ENCODE data around the gene STXBP5. TPM values are rescaled to one million over a fixed set of nuclear protein-coding genes. Genes with fewer than 3 reads are reported as not detected.

Gene STXBP5
- total RNA-seq, 2 donors from 2014 or later: 34.4 to 59.9 TPM

- Histone ChIP-seq H3K4me1 (replicated peaks) (no peaks in the 10 kb centered on the region), H3K27ac (no peak overlapping the region), H3K4me3 (no peak overlapping the region), H3K9me3 (no peaks in the 10 kb centered on the region), H3K27me3 (replicated peaks; ENCODE audit: insufficient read depth) (no peaks in the 10 kb centered on the region), H3K36me3 (no peaks in the 10 kb centered on the region)
- WGBS: 94% methylated on average over 3 of the region's 3 CpGs
- no peak for TF ChIP-seq POLR2A (IDR thresholded peaks at IDR 0.05)
- TF ChIP-seq POLR2AphosphoS5 (IDR thresholded peaks at IDR 0.05): no peak
- TF ChIP-seq CTCF (IDR thresholded peaks at IDR 0.05): no peak
- no peak for DNase-seq (ENCODE audit: low spot score)
- intact Hi-C loops (cut with DNase I): no loop called here
Measured at GRCh38 chr6:147255948-147256674, 51.9 kb downstream of the STXBP5 start.

DNA sequence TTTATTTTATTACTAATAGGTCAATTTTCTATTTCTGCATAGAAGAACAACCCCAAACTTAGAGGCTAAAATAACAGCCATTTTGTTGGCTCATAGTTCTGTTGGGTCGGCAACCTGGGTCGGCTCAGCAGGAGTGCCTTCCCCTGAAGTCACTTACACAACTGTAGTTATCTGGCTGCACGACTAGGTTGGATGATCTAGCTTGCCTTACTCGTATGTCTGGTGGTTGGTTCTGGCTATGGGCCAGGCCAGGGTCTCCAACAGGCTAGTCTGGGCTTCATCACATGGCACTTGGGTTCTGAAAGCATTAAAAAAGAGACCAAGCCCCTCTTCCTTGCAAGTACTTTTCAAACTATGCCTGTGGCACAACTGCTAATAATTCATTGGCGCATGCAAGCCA, 53.5 kb downstream of the STXBP5 start:
- DNase-seq (ENCODE audit: low spot score): no peak
- WGBS: 79% methylated on average over 5 of the region's 5 CpGs
- intact Hi-C loops (cut with DNase I): no loop called here
- H3K4me1 ChIP-seq (replicated peaks): no peaks in the 10 kb centered on the region
- no peak overlapping the region for H3K4me3 ChIP-seq
- TF ChIP-seq POLR2A (IDR thresholded peaks at IDR 0.05) (no peak), POLR2AphosphoS5 (IDR thresholded peaks at IDR 0.05) (no peak), CTCF (IDR thresholded peaks at IDR 0.05) (no peak)
- no peaks in the 10 kb centered on the region for H3K9me3 ChIP-seq
- H3K27me3 ChIP-seq (replicated peaks; ENCODE audit: insufficient read depth): no peaks in the 10 kb centered on the region
- H3K27ac ChIP-seq: no peak overlapping the region
- H3K36me3 ChIP-seq: no peaks in the 10 kb centered on the region

DNA sequence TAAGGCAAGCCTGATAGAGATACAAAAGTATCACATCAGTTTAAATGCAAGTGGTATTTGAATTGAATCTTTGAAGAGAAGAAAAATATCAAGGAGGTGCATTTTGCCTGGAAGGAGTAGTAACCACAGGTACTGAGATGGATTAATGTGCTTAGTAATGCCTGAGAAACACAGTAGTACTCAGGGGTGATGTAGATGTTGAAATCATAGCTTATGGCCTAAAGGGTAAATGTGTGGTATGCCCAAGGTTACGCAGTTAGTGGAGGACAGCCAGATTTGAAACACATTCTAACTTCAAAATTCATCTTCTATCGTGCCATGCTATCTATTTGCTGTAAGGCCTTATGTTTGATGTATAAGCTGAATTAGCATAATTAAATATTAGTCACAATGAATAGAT, 55.9 kb downstream of the STXBP5 start:
- H3K9me3 ChIP-seq: no peaks in the 10 kb centered on the region
- H3K36me3 ChIP-seq: no peaks in the 10 kb centered on the region
- no peaks in the 10 kb centered on the region for H3K27me3 ChIP-seq (replicated peaks; ENCODE audit: insufficient read depth)
- H3K27ac ChIP-seq: no peak overlapping the region
- no peak for TF ChIP-seq POLR2AphosphoS5 (IDR thresholded peaks at IDR 0.05)
- no peak for TF ChIP-seq POLR2A (IDR thresholded peaks at IDR 0.05)
- no peak for TF ChIP-seq CTCF (IDR thresholded peaks at IDR 0.05)
- WGBS: 96% methylated on average over 2 of the region's 2 CpGs
- DNase-seq (ENCODE audit: low spot score): no peak
- H3K4me1 ChIP-seq (replicated peaks): no peaks in the 10 kb centered on the region
- intact Hi-C loops (cut with DNase I): no loop called here
- no peak overlapping the region for H3K4me3 ChIP-seq

DNA sequence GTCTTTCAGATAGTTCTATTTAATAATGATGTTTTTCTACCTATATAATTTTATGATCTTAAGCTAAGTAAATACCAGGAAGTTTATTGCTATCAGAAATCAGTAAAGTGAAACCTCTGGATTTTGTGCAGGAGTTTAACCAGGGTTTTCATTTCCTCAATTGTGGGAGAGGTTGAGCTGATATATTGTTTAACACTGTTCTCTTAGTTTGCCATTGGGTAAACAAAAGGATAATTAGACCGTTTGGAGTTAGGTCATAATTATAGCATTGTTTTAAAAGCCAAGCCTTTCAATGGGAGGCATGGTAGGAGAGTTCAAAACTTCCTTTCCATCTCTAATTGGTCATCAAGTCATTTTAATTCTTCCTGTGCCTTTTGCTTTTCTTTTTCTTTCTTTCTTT, 58.7 kb downstream of the STXBP5 start:
- 6% methylated on average over 1 of the region's 1 CpG for WGBS
- intact Hi-C loops (cut with DNase I): no loop called here

More for the DNA sequence above, 58.7 kb downstream of the STXBP5 start:
- H3K4me1 ChIP-seq (replicated peaks): no peaks in the 10 kb centered on the region
- TF ChIP-seq POLR2A (IDR thresholded peaks at IDR 0.05) (no peak), CTCF (IDR thresholded peaks at IDR 0.05) (no peak), POLR2AphosphoS5 (IDR thresholded peaks at IDR 0.05) (no peak)
- H3K27me3 ChIP-seq (replicated peaks; ENCODE audit: insufficient read depth): no peaks in the 10 kb centered on the region
- DNase-seq (ENCODE audit: low spot score): no peak
- no peaks in the 10 kb centered on the region for H3K9me3 ChIP-seq
- H3K36me3 ChIP-seq: no peaks in the 10 kb centered on the region
- H3K27ac ChIP-seq: no peak overlapping the region
- no peak overlapping the region for H3K4me3 ChIP-seq
